ENCODE results near the gene RIMS3.

GRCh38 chr1:40595623-40596022 is 69.9 kb downstream of the RIMS3 start:
- TF ChIP-seq MYC (IDR thresholded peaks at IDR 0.05; ENCODE audit: low read depth, low read length) (no peak), CTCF (IDR thresholded peaks at IDR 0.05; ENCODE audit: low read depth, low read length) (no peak), POLR2A (IDR thresholded peaks at IDR 0.05; ENCODE audit: extremely low read depth, insufficient read length) (no peak), MAX (IDR thresholded peaks at IDR 0.05; ENCODE audit: low read depth, low read length) (no peak)

Data from NB4 (cell line).